ENCODE results near the gene MAST4. TPM values are rescaled to one million over a fixed set of nuclear protein-coding genes. Genes with fewer than 3 reads are reported as not detected.
A peak's percentile ranks its signal among the peaks of the same experiment; 100 is the strongest.

MAST4 gene
- polyA plus RNA-seq, 2 of the 4 experiments (the other 2 are of a cell fraction) = 1.2 to 5.8 TPM

GRCh38 chr5:66994790-66995189, 398.6 kb downstream of the MAST4 start:
- peak overlapping the region; percentile 56 for H3K4me2 ChIP-seq
- FAIRE-seq = peak; percentile 56

GRCh38 chr5:67000794-67001475, 404.7 kb downstream of the MAST4 start:
- ChIA-PET POLR2A (no interaction called here), CTCF (interaction anchor here (1.2 to 4.7 kb wide), 2 partner anchors 12 to 16 kb away, joined by 3 to 34 read pairs; no protein-coding TSS in a partner anchor)
- no peak overlapping the region for H3K4me2 ChIP-seq
- FAIRE-seq (no peak), ATAC-seq (no peak), DNase-seq (ENCODE audit: low read depth in 1 of 2, low spot score in 1 of 2) (no peak)
- H3K9me3 ChIP-seq = no peaks in the 10 kb centered on the region
- peaks cover 11% of the 10 kb centered on the region for H3K4me1 ChIP-seq
- H3K27ac ChIP-seq = no peak overlapping the region
- H3K4me3 ChIP-seq = no peak overlapping the region
- no peak for TF ChIP-seq FOSL2 (IDR thresholded peaks at IDR 0.05)
- no peak for TF ChIP-seq FOSL2 (CRISPR knock-in tag; IDR thresholded peaks at IDR 0.05)
- no peak for TF ChIP-seq BHLHE40 (IDR thresholded peaks at IDR 0.05; ENCODE audit: low read depth, low read length)
- no peak for TF ChIP-seq JUN (IDR thresholded peaks at IDR 0.05)
- TF ChIP-seq ELK1 (IDR thresholded peaks at IDR 0.05; ENCODE audit: low read depth, low read length) = no peak
- TF ChIP-seq USF2 (IDR thresholded peaks at IDR 0.05) = no peak
- no peak for TF ChIP-seq EHF (CRISPR knock-in tag; IDR thresholded peaks at IDR 0.05)
- TF ChIP-seq NR3C1 (IDR thresholded peaks at IDR 0.05) = no peak
- TF ChIP-seq HOXB5 (CRISPR knock-in tag; IDR thresholded peaks at IDR 0.05) = no peak
- no peak for TF ChIP-seq CBX2 (IDR thresholded peaks at IDR 0.05; ENCODE audit: borderline replicate concordance, low read depth)
- TF ChIP-seq NPAS2 (CRISPR knock-in tag; IDR thresholded peaks at IDR 0.05; ENCODE audit: borderline replicate concordance) = no peak
- no peak for TF ChIP-seq TP53 (CRISPR knock-in tag; IDR thresholded peaks at IDR 0.05)
- 92% methylated on average over 3 of the region's 3 CpGs for WGBS (ENCODE audit: missing lambda C conversion rate)

More at GRCh38 chr5:66994790-66995189, 398.6 kb downstream of the MAST4 start:
- no peak overlapping the region for H3K4me3 ChIP-seq
- DNase-seq (ENCODE audit: low read depth in 1 of 2, low spot score in 1 of 2) = peak; percentile 39 to 49
- H3K4me1 ChIP-seq = peaks cover 41% of the 10 kb centered on the region
- TF ChIP-seq JUNB (IDR thresholded peaks at IDR 0.05) (no peak), KDM1A (IDR thresholded peaks at IDR 0.05; ENCODE audit: low read depth) (no peak), GATA3 (IDR thresholded peaks at IDR 0.05; ENCODE audit: borderline replicate concordance) (no peak), FOSL2 (IDR thresholded peaks at IDR 0.05) (no peak), FOSL2 (CRISPR knock-in tag; IDR thresholded peaks at IDR 0.05) (peak; percentile 68), SREBF2 (IDR thresholded peaks at IDR 0.05) (no peak), ZNF302 (CRISPR knock-in tag; IDR thresholded peaks at IDR 0.05) (no peak), CEBPB (IDR thresholded peaks at IDR 0.05) (no peak)
- peak in 1 of 2 experiments; percentile 90; a peak in 4 of 6 replicates for ATAC-seq
- CTCF ChIA-PET = interaction anchor here (1.0 to 1.9 kb wide), 5 partner anchors 10 to 180 kb away, joined by 3 to 4 read pairs (median 3); no protein-coding TSS in a partner anchor
- POLR2A ChIA-PET = interaction anchor here (1.2 kb wide), 1 partner anchor 9 kb away, joined by 3 read pairs; no protein-coding TSS in a partner anchor
- H3K27ac ChIP-seq = peak overlapping the region in 1 of 2 experiments; percentile 56; a peak in 3 of 6 replicates
- WGBS (ENCODE audit: missing lambda C conversion rate) = 3% methylated on average over 2 of the region's 2 CpGs
- no peaks in the 10 kb centered on the region for H3K9me3 ChIP-seq

- H3K9me3 ChIP-seq = no peaks in the 10 kb centered on the region
- ChIA-PET CTCF (interaction anchor here (0.7 to 4.7 kb wide), 3 partner anchors 14 to 195 kb away, joined by 3 to 34 read pairs (median 3); no protein-coding TSS in a partner anchor), POLR2A (no interaction called here)
- peak overlapping the region; percentile 74 to 88 for H3K27ac ChIP-seq
- TF ChIP-seq EP300 (IDR thresholded peaks at IDR 0.05) (no peak), USF2 (IDR thresholded peaks at IDR 0.05) (no peak), MAFK (IDR thresholded peaks at IDR 0.05; ENCODE audit: partially characterized antibody) (peak; percentile 45), CHD2 (IDR thresholded peaks at IDR 0.05; ENCODE audit: low read length, partially characterized antibody) (no peak), PHF8 (IDR thresholded peaks at IDR 0.05; ENCODE audit: borderline replicate concordance, low read depth) (no peak), EHMT2 (IDR thresholded peaks at IDR 0.05; ENCODE audit: low read depth) (no peak)
- H3K4me3 ChIP-seq = peak overlapping the region; percentile 50
- ATAC-seq (no peak), FAIRE-seq (no peak), DNase-seq (ENCODE audit: low read depth in 1 of 2, low spot score in 1 of 2) (no peak)
- H3K4me2 ChIP-seq = peak overlapping the region; percentile 82
- H3K4me1 ChIP-seq = peaks cover 12% of the 10 kb centered on the region
- WGBS (ENCODE audit: missing lambda C conversion rate) = 68% methylated on average over 6 of the region's 6 CpGs
These were observed 406.9 kb downstream of the MAST4 start for GRCh38 chr5:67002832-67003684.

All from A549 (cell line).